HepG2 (cell line): ENCODE results near the gene SAE1. TPM values are rescaled to one million over a fixed set of nuclear protein-coding genes. Genes with fewer than 3 reads are reported as not detected.

ENCODE experiments used
- JUN ChIP-seq: sonication (generic); formaldehyde crosslinking; IDR thresholded peaks from 2 replicates; pipeline ENCODE4 v1.4.0; 2020; ENCODE audit warnings: mild to moderate bottlenecking, missing genetic modification reagents
- JUNB ChIP-seq: sonication (generic); formaldehyde crosslinking; IDR thresholded peaks from 2 replicates; pipeline ENCODE4 v1.8.0; 2022; ENCODE audit warnings: missing genetic modification reagents, mild to moderate bottlenecking, borderline replicate concordance
- MTA1 ChIP-seq: sonication (generic); formaldehyde crosslinking; IDR thresholded peaks from 2 replicates; pipeline ENCODE4 v1.4.0; 2020; ENCODE audit warnings: missing genetic modification reagents, mild to moderate bottlenecking, borderline replicate concordance
- NCOA1 ChIP-seq: sonication (generic); formaldehyde crosslinking; IDR thresholded peaks from 2 replicates; pipeline ENCODE4 v1.9.0; 2021; ENCODE audit warnings: missing genetic modification reagents
- NFYC ChIP-seq: IDR thresholded peaks from 2 replicates; pipeline ENCODE4 v1.6.1; 2016; ENCODE audit warnings: missing genetic modification reagents, missing compliant biosample characterization
- NONO ChIP-seq, 2 experiments: fragments of 450-650 bp in 1 of 2; sonication (generic) in 1 of 2; formaldehyde crosslinking in 1 of 2; IDR thresholded peaks in 1 of 2; conservative IDR thresholded peaks in 1 of 2; 2 replicates each; pipeline versions ENCODE4 v1.6.1 to v1.8.0; 2017 to 2022; ENCODE audit warnings: mild to moderate bottlenecking in 1 of 2, missing genetic modification reagents in 1 of 2, moderate library complexity in 1 of 2
- PCBP1 ChIP-seq: fragments of 200-400 bp; formaldehyde crosslinking; IDR thresholded peaks from 2 replicates; pipeline ENCODE4 v1.6.1; 2017; ENCODE audit warnings: mild to moderate bottlenecking, low read depth, low read length, borderline replicate concordance
- SKIL ChIP-seq: sonication (generic); formaldehyde crosslinking; IDR thresholded peaks from 2 replicates; pipeline ENCODE4 v1.8.0; 2022; ENCODE audit warnings: missing genetic modification reagents, mild to moderate bottlenecking, moderate library complexity, borderline replicate concordance
- STAG1 ChIP-seq: sonication (generic); formaldehyde crosslinking; IDR thresholded peaks from 2 replicates; pipeline ENCODE4 v1.4.0; 2020; ENCODE audit warnings: missing genetic modification reagents
- TBX3 ChIP-seq: fragments of 450-650 bp; IDR thresholded peaks from 2 replicates; pipeline ENCODE4 v1.6.1; 2017; ENCODE audit warnings: antibody characterized with exemption, mild to moderate bottlenecking, inconsistent platforms, borderline replicate concordance
- ZFP36L1 ChIP-seq: sonication (generic); formaldehyde crosslinking; IDR thresholded peaks from 2 replicates; pipeline ENCODE4 v1.8.0; 2022; ENCODE audit warnings: mild to moderate bottlenecking, missing genetic modification reagents, moderate library complexity
- ZMAT3 ChIP-seq: sonication (generic); formaldehyde crosslinking; conservative IDR thresholded peaks from 2 replicates; pipeline ENCODE4 v1.7.0; 2021; ENCODE audit warnings: missing genetic modification reagents
- ZNF207 ChIP-seq: fragments of 450-650 bp; IDR thresholded peaks from 2 replicates; pipeline ENCODE4 v1.6.1; 2016; ENCODE audit warnings: antibody characterized with exemption, borderline replicate concordance
- ZNF510 ChIP-seq: sonication (generic); formaldehyde crosslinking; IDR thresholded peaks from 2 replicates; pipeline ENCODE4 v1.4.0; 2020; ENCODE audit warnings: low read depth, mild to moderate bottlenecking, missing genetic modification reagents
- ZNF512B ChIP-seq: sonication (generic); formaldehyde crosslinking; IDR thresholded peaks from 2 replicates; pipeline ENCODE4 v1.5.1; 2020; ENCODE audit warnings: missing genetic modification reagents, mild to moderate bottlenecking, borderline replicate concordance
- ZNF557 ChIP-seq: sonication (generic); formaldehyde crosslinking; IDR thresholded peaks from 2 replicates; pipeline ENCODE4 v1.4.0; 2020; ENCODE audit warnings: missing genetic modification reagents
- ZNF629 ChIP-seq: sonication (generic); formaldehyde crosslinking; conservative IDR thresholded peaks from 2 replicates; pipeline ENCODE4 v1.5.0; 2020; ENCODE audit warnings: missing genetic modification reagents
- ZNF839 ChIP-seq: sonication (generic); formaldehyde crosslinking; IDR thresholded peaks from 2 replicates; pipeline ENCODE4 v1.4.0; 2020; ENCODE audit warnings: missing genetic modification reagents, mild to moderate bottlenecking, borderline replicate concordance
- polyA plus RNA-seq, 8 experiments: library from polyadenylated mRNA; depleted of rRNA in 3 of 8; stranded (reverse) in 7 of 8; unstranded in 1 of 8; fragments of >200 nt; fragmentation: Illumina TruSeq in 4 of 8; extraction: Trizol in 4 of 8; gene quantifications; 2 replicates each; pipeline versions ENCODE4 v1.2.1 to v1.2.3, GENCODE V29; 2011 to 2016; ENCODE audit warnings: low read depth in 4 of 8, missing spikeins in 1 of 8, mixed read lengths in 1 of 8; ENCODE audit not compliant: insufficient read depth in 1 of 8
- total RNA-seq, 5 experiments: library from RNA; depleted of rRNA; stranded (reverse); fragments of >200 nt; fragmentation: Illumina TruSeq; extraction: Trizol; gene quantifications; 2 replicates each; pipeline ENCODE4 v1.2.3, GENCODE V29; 2016; ENCODE audit warnings: low read depth in 1 of 5
- TF ChIP-seq, protein P1 (sequence below): IDR thresholded peaks from 2 replicates; pipeline ENCODE4 v1.6.1; 2016
- TF ChIP-seq, protein P2 (sequence below): IDR thresholded peaks from 2 replicates; pipeline ENCODE4 v1.6.1; 2016; ENCODE audit warnings: missing compliant biosample characterization, missing genetic modification reagents, borderline replicate concordance

SAE1 gene
- total and polyA plus RNA-seq, 2 of the 13 experiments (the other 11 are each of a cell fraction or from before 2014, with no cell fraction given) = 87.6 to 197 TPM

GRCh38 chr19:47243776-47244547 lies 113.3 kb downstream of the SAE1 start (continued):
- TF ChIP-seq SKIL (CRISPR knock-in tag) (peak; percentile 77), NCOA1 (CRISPR knock-in tag) (no peak), TBX3 (peak; percentile 32; the same call in 1 of the 2 replicates), NONO (IDR thresholded peaks at IDR 0.05) (no peak), NONO (CRISPR knock-in tag; conservative IDR thresholded peaks at IDR 0.05) (peak; percentile 95), ZNF629 (0 out of 2 replicates have a peak, but pooled peaks have one; percentile 8), ZNF512B (CRISPR knock-in tag) (peak; percentile 31; the same call in 1 of the 2 replicates), ZFP36L1 (peak; percentile 75; the same call in 1 of the 2 replicates), NFYC (CRISPR knock-in tag) (no peak), ZNF839 (CRISPR knock-in tag) (peak; percentile 75), ZNF510 (no peak), PCBP1 (0 out of 2 replicates have a peak, but pooled peaks have one; percentile 35), JUN (CRISPR knock-in tag) (peak; percentile 85), MTA1 (CRISPR knock-in tag) (peak; percentile 77; the same call in 1 of the 2 replicates), ZMAT3 (CRISPR knock-in tag) (no peak), ZNF557 (CRISPR knock-in tag) (no peak), JUNB (CRISPR knock-in tag) (peak; percentile 61; the same call in 1 of the 2 replicates), ZNF207 (no peak), STAG1 (peak; percentile 93)
- TF ChIP-seq, protein P1, sequence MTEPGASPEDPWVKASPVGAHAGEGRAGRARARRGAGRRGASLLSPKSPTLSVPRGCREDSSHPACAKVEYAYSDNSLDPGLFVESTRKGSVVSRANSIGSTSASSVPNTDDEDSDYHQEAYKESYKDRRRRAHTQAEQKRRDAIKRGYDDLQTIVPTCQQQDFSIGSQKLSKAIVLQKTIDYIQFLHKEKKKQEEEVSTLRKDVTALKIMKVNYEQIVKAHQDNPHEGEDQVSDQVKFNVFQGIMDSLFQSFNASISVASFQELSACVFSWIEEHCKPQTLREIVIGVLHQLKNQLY = peak; percentile 43; the same call in 1 of the 2 replicates
- TF ChIP-seq, protein P2, sequence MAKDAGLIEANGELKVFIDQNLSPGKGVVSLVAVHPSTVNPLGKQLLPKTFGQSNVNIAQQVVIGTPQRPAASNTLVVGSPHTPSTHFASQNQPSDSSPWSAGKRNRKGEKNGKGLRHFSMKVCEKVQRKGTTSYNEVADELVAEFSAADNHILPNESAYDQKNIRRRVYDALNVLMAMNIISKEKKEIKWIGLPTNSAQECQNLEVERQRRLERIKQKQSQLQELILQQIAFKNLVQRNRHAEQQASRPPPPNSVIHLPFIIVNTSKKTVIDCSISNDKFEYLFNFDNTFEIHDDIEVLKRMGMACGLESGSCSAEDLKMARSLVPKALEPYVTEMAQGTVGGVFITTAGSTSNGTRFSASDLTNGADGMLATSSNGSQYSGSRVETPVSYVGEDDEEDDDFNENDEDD (CRISPR knock-in tag) = peak; percentile 79; the same call in 1 of the 2 replicates
